A549 treated with CORT108297 at 1 μM for 4 hours (cell line): Measurements from ENCODE around the gene PCTP. TPM values are rescaled to one million over a fixed set of nuclear protein-coding genes. Genes with fewer than 3 reads are reported as not detected.

Source experiments
- total RNA-seq: library from RNA; stranded (reverse); fragments of 200-300 nt; extraction: Qiagen RNA extraction; gene quantifications from 5 replicates; pipeline ENCODE4 v1.2.3, GENCODE V29; 2022

The PCTP gene
- 15.4 to 23.6 TPM (median 20.1 TPM) in 5 replicates for total RNA-seq

GRCh38 chr17:55750750-55751657, at the start of gene PCTP:
Gene PCTP (plus strand): TSS chr17:55751051. CDS start chr17:55751104, 53 bp downstream.

GRCh38 chr17:55722742-55723487, 27.9 kb upstream of the PCTP start, which contains the start of gene TMEM100:
Gene TMEM100 (minus strand): TSS chr17:55722864. CDS start chr17:55721070, 1,794 bp downstream.

Other genes with a start within 250 kb of the PCTP start
- not detected in 5 replicates for gene SMIM36, start 239.6 kb upstream of the PCTP start, total RNA-seq
- gene TMEM100, start 28.2 kb upstream of the PCTP start, total RNA-seq, result not detected in 5 replicates